Measurements from ENCODE around the gene PWWP2B.

PWWP2B gene

DNA sequence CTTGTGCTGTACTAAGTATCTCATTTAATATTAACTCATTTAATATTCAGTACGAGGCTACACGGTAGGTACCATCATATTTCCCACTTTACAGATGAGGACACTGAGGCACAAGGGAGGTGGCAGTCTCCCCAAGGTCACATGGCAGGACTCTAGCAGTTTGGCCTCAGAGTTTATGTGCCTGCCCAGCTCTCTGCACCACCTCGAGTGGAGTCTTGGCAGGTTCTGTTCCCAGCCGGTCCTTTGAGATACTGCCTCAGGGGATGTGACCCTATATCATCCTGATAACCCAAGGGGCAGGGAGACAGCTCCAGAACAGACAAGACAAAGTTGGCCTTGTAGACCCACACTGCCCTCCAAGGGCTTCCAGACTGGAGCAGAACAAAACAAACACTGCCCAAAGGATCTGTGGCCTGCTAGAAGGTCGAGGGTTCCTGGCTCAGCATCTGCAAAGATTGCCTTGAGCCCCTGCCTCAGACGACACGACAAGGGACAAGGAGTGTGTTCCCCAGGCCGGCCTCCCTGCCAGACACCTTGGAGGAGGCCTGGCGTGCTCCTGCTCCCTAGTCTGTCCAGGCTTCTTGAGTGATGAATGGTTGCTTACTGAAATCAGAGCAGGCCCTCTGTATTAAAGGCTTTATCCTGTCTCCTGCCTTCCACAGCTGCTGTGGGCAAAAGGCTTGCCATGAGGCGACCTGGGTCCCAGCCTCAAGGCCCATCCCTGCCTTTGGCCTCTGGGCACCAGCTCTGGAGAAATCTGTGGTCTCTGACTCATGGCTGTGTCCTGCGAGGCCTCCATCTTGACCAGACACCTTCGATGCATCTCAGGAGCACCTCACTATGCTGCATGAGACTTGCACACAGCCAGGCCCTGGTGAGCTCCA is 3.9 kb upstream of the PWWP2B start:
- FAIRE-seq (no peak), DNase-seq (ENCODE audit: insufficient read length, low spot score) (no peak)

GRCh38 chr10:132393695-132394181 is 3.3 kb upstream of the PWWP2B start:
- DNase-seq (ENCODE audit: insufficient read length, low spot score) (no peak), FAIRE-seq (no peak)

- no peak for DNase-seq (ENCODE audit: insufficient read length, low spot score)
- no peak for FAIRE-seq
Observed at GRCh38 chr10:132394201-132394811, 2.7 kb upstream of the PWWP2B start.

DNA sequence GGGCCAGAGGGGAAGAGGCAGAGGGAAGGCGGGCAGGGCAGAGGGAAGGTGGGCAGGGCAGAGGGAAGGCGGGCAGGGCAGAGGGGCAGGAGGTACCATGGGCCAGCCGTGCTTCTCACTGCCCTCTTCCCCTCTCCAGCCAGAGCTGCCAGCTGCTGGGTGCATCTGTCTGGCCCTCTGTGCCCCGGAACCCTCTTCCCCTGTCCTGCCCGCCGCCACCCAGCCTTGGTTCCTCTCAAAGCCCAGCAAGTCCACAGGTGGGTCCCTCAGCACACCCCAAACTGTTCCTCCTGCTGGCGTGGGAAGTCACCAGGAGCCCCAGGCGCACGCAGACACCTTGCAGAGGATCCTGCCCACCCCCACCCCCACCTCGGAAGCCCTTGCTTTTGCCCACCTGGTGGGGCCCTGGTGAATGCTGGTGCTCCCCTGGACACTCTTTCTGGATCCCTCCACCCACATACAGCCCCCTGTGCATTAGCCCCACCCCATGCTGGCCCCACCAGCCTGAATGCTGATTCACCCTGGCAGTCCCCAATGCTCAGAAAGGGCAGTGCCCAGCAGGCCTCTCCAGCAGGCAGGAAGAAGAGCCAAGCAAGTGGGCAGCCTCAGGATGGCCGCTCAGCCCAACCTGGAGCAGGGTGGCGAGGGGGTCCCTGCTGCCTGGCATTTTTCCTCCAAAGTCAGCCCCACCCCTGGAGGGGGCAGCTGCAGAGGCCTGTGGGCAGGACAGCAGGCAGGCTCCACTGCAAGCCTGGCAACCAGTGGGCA is 1.9 kb upstream of the PWWP2B start:
- FAIRE-seq (no peak), DNase-seq (ENCODE audit: insufficient read length, low spot score) (no peak)

- DNase-seq (ENCODE audit: insufficient read length, low spot score), result no peak
- no peak for FAIRE-seq
Observed at GRCh38 chr10:132395704-132396493, 1.1 kb upstream of the PWWP2B start.

- peak; percentile 42 for DNase-seq (ENCODE audit: insufficient read length, low spot score)
- FAIRE-seq, result no peak
Observed at GRCh38 chr10:132396494-132397035, 435 bp upstream of the PWWP2B start.

- no peak for FAIRE-seq
Observed at GRCh38 chr10:132397671-132398565, 918 bp downstream of the PWWP2B start.

DNA sequence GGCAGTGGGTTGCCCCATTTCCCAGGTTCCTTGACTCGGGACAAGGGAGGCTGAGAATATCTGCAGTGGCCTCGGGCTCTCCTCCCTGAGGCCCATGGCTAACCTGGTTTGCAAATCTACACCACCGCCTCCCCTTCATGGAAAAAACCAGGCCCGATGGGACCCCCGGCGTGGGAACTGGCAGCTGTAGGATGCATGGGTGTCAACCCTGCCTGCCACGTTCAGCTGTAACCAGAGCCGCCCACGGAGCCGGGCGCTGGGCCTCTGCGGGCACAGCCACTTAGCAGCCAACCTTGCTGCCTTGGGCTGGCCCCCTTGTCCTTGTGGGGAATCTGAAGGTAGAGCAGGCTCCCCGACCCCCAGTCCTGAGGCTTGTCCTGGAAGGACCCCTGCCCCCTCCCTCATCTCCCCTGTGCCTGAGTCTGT is 1.6 kb downstream of the PWWP2B start:
- DNase-seq (ENCODE audit: insufficient read length, low spot score) (no peak), FAIRE-seq (no peak)

More at GRCh38 chr10:132397671-132398565, 918 bp downstream of the PWWP2B start:
- DNase-seq (ENCODE audit: insufficient read length, low spot score), result no peak

GRCh38 chr10:132399117-132400035 is 2.4 kb downstream of the PWWP2B start:
- no peak for DNase-seq (ENCODE audit: insufficient read length, low spot score)
- no peak for FAIRE-seq

DNA sequence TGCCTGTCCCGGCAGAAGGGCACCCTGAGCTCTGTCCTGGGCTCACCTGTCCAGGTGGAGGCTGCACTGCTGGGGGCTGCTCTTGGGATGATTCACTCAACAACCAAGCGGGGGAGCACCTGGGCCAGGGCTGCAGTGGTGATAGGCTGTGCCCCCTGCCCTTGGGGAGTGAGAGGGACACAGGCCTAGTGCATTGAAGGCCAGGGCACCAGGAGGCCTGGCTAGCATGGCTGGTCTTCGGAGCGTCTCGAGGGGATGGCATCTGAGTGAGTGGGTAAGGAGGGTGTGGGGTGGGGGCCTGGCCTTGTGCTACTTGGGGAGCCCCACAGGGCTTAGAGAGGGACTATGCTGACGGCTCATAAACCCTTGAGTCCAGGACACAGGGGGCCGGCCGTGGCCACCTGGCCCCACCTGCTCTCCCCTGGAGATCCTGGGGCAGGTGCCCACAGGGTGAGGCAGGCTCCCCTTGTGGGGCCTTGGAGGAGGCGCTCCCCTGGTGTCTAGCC is 3.1 kb downstream of the PWWP2B start:
- FAIRE-seq (no peak), DNase-seq (ENCODE audit: insufficient read length, low spot score) (no peak)

GRCh38 chr10:132400547-132401151 is 3.6 kb downstream of the PWWP2B start:
- FAIRE-seq, result no peak
- DNase-seq (ENCODE audit: insufficient read length, low spot score), result no peak

DNA sequence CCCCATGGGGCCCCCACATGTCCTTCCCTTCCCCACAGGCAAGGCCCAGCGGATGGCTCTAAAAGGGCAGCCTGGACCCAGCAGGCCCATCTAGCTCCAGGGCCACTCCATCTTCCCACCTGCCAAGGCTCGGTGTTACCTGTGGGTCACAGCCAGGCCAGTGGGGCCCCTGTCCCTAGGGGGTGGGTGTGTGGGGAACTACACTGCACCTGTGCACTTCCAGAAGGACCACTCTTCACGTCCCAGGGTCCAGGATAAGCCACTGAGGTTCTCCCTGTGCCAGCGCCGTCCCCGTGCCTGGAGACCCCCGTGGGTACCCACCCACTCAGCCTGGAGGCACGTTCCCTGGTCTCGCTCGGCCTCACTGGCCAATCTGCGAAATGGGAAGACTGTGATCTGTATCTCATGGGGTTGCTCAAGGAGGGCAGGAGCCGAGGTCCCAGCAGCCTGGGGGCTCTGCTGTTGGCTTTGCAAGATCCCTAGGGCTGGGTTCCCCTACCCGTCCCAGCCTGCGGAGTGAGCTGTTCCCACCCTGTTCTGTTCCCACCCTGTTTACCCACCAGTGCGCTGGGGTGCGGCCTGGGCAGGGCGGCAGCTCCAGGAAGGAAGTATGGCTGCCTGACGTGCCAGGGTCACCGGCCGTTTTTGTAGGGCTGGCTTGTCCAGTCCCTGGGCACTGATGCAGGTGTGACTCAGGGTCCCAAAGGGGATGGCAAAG is 4.6 kb downstream of the PWWP2B start:
- no peak for FAIRE-seq
- DNase-seq (ENCODE audit: insufficient read length, low spot score), result no peak

GRCh38 chr10:132402781-132403241 is 5.8 kb downstream of the PWWP2B start:
- no peak for FAIRE-seq
- no peak for DNase-seq (ENCODE audit: insufficient read length, low spot score)

GRCh38 chr10:132403511-132404168 is 6.6 kb downstream of the PWWP2B start:
- DNase-seq (ENCODE audit: insufficient read length, low spot score) (no peak), FAIRE-seq (no peak)

DNA sequence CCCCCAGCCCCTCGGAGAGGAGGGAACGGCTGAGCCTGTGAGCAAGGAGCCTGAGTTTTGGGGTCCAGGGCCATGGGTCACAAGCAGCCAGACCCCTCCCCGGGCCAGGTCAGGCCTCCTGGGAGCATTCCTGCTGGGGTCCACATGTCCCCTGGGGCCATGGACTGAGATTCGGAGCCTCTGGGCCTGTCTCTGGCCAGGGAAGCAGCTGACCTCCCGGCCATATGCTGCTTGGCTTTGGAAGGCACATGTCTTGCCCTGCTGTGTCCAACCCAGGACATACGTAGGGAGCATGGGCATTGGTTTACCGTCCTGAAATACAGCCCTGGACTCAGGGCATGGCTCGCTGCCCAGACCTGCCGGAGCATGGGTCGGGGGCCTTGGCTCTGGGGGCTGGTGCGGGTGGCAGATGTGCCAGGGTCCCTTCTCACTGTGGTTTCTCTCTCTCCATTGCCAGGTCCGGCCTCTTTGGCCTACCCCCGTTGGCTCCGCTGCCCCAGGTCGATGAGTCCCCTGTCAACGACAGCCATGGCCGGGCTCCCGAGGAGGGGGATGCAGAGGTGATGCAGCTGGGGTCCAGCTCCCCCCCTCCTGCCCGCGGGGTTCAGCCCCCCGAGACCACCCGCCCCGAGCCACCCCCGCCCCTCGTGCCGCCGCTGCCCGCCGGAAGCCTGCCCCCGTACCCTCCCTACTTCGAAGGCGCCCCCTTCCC is 7.3 kb downstream of the PWWP2B start:
- FAIRE-seq, result no peak
- DNase-seq (ENCODE audit: insufficient read length, low spot score), result no peak
